Measurements from ENCODE around the gene HAUS3. TPM values are rescaled to one million over a fixed set of nuclear protein-coding genes. Genes with fewer than 3 reads are reported as not detected.
A peak's percentile ranks its signal among the peaks of the same experiment; 100 is the strongest.

HAUS3 gene
- total and polyA plus RNA-seq, 2 donors, result 14.3 to 26.6 TPM

DNA sequence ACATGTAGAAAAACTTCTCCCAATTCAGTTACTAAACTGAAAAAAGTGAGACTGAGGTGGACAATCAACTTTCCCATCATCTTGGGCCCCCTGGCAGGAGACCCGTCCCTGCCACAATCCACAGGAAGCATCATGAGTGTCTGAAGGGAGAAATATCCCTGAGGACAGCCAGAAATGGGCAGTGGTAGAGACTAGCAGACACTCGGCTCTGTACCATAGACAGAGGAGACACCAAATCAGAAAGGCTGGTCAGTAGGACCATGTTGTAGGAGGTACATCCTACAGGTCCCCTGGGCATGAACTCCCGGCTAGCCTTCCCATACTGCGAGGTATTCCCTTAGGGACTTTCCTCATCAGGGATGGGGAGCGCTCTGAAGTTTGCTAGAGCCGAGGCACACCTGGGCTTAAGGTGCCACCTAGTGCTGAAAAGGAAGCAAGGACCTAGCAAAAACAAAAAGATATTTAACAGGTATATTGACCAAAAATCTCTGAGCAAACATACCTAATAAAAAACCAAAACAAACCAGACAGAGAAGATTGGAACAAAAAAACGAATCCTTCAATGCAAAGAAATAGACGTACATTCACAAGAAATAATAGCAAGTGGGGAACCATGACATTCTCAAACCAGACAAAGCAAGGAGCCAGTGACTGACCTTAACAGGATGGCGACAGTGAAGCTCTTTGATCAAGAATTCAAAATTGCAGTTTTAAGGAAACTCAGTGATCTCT, 55.6 kb downstream of the HAUS3 start:
- no peaks in the 10 kb centered on the region for H3K4me1 ChIP-seq (ENCODE audit: control insufficient read depth in 2 of 2, insufficient read depth in 2 of 2, low read length in 2 of 2)
- peaks cover 0 to 1% of the 10 kb centered on the region in 2 donors for H3K9me3 ChIP-seq (ENCODE audit: control insufficient read depth in 2 of 2, insufficient read depth in 1 of 2, low read length in 1 of 2)
- 77% methylated on average over 9 of the region's 9 CpGs for WGBS
- no peaks in the 10 kb centered on the region for H3K27me3 ChIP-seq (ENCODE audit: control insufficient read depth in 2 of 2, insufficient read depth in 1 of 2, low read length in 1 of 2)
- DNase-seq (ENCODE audit: low read depth in 6 of 9, low spot score in 9 of 9), result peak in 1 of 9 donors; percentile 30
- H3K4me3 ChIP-seq (ENCODE audit: low read length in 2 of 2), result no peak overlapping the region
- no peaks in the 10 kb centered on the region for H3K36me3 ChIP-seq (ENCODE audit: control insufficient read depth in 2 of 2, insufficient read depth in 2 of 2, low read length in 1 of 2)
- no peak overlapping the region for H3K27ac ChIP-seq (ENCODE audit: low read depth in 1 of 2, low read length in 1 of 2)

DNA sequence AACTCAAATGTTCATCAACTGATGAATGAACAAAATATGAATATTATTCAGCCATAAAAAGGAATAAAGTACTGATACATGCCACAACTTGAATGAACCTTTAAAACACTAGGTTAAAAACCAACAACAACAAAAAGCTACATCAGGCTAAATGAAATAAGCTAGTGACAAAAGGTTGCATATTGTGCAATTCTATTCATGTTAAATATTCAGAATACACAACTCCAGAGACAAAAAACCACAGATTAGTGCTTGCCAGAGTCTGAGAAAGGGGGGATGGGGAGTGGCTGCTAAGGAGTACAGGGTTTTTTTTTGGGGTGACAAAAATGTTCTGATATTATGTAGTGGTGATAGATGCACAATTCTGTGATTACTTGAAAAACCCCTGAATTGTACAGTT, 58.5 kb downstream of the HAUS3 start:
- H3K27ac ChIP-seq (ENCODE audit: low read depth in 1 of 2, low read length in 1 of 2), result no peak overlapping the region
- no peak for DNase-seq (ENCODE audit: low read depth in 6 of 9, low spot score in 9 of 9)
- H3K4me3 ChIP-seq (ENCODE audit: low read length in 2 of 2), result no peak overlapping the region
- peaks cover 0 to 1% of the 10 kb centered on the region in 2 donors for H3K9me3 ChIP-seq (ENCODE audit: control insufficient read depth in 2 of 2, insufficient read depth in 1 of 2, low read length in 1 of 2)
- H3K27me3 ChIP-seq (ENCODE audit: control insufficient read depth in 2 of 2, insufficient read depth in 1 of 2, low read length in 1 of 2), result no peaks in the 10 kb centered on the region
- H3K4me1 ChIP-seq (ENCODE audit: control insufficient read depth in 2 of 2, insufficient read depth in 2 of 2, low read length in 2 of 2), result no peaks in the 10 kb centered on the region
- H3K36me3 ChIP-seq (ENCODE audit: control insufficient read depth in 2 of 2, insufficient read depth in 2 of 2, low read length in 1 of 2), result no peaks in the 10 kb centered on the region

DNA sequence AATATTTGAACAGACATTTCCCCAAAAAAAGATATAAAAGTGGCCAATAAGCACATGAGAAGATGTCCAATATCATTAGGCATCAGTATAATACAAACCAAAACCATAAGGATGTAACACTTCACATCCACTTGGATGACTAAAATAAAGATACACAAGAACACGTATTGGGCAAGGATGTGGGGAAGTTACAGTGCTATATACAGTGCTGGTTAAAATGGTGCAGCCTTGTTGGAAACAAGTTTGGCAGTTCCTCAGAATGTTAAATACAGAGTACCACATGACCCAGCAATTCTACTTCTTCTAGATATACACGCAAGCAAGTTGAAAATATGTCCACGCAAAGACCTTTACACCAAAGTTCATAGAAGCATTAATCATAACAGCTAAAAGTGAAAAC, 58.9 kb downstream of the HAUS3 start:
- WGBS, result 98% methylated on average over 3 of the region's 3 CpGs
- Histone ChIP-seq H3K27ac (ENCODE audit: low read depth in 1 of 2, low read length in 1 of 2) (no peak overlapping the region), H3K27me3 (ENCODE audit: control insufficient read depth in 2 of 2, insufficient read depth in 1 of 2, low read length in 1 of 2) (no peaks in the 10 kb centered on the region), H3K4me1 (ENCODE audit: control insufficient read depth in 2 of 2, insufficient read depth in 2 of 2, low read length in 2 of 2) (no peaks in the 10 kb centered on the region), H3K9me3 (ENCODE audit: control insufficient read depth in 2 of 2, insufficient read depth in 1 of 2, low read length in 1 of 2) (peaks cover 0 to 1% of the 10 kb centered on the region in 2 donors), H3K36me3 (ENCODE audit: control insufficient read depth in 2 of 2, insufficient read depth in 2 of 2, low read length in 1 of 2) (no peaks in the 10 kb centered on the region), H3K4me3 (ENCODE audit: low read length in 2 of 2) (no peak overlapping the region)
- DNase-seq (ENCODE audit: low read depth in 6 of 9, low spot score in 9 of 9), result no peak

DNA sequence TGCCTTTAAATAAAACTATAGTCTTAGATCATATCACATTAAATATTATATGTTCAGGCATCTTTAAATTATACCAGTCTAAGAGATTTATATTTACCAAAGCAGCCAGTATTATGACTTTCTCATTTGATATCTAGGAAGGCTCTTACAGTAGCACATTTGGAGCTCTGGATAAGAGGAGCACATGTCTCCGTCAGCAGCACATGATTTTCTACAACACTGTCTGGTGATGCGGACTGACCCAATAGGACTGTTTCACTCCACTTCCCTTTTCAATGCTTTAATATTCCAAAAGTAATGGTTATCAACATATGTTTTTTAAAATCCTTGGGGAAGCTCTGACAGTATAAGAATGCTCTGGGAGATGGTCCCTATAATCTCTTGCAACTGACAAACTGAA, 61.5 kb downstream of the HAUS3 start:
- H3K27ac ChIP-seq (ENCODE audit: low read depth in 1 of 2, low read length in 1 of 2), result no peak overlapping the region
- 97% methylated on average over 2 of the region's 2 CpGs for WGBS
- DNase-seq (ENCODE audit: low read depth in 6 of 9, low spot score in 9 of 9), result no peak
- H3K4me1 ChIP-seq (ENCODE audit: control insufficient read depth in 2 of 2, insufficient read depth in 2 of 2, low read length in 2 of 2), result peaks cover 0 to 6% of the 10 kb centered on the region in 2 donors
- peaks cover 0 to 2% of the 10 kb centered on the region in 2 donors for H3K27me3 ChIP-seq (ENCODE audit: control insufficient read depth in 2 of 2, insufficient read depth in 1 of 2, low read length in 1 of 2)
- no peaks in the 10 kb centered on the region for H3K36me3 ChIP-seq (ENCODE audit: control insufficient read depth in 2 of 2, insufficient read depth in 2 of 2, low read length in 1 of 2)
- no peaks in the 10 kb centered on the region for H3K9me3 ChIP-seq (ENCODE audit: control insufficient read depth in 2 of 2, insufficient read depth in 1 of 2, low read length in 1 of 2)
- H3K4me3 ChIP-seq (ENCODE audit: low read length in 2 of 2), result no peak overlapping the region

DNA sequence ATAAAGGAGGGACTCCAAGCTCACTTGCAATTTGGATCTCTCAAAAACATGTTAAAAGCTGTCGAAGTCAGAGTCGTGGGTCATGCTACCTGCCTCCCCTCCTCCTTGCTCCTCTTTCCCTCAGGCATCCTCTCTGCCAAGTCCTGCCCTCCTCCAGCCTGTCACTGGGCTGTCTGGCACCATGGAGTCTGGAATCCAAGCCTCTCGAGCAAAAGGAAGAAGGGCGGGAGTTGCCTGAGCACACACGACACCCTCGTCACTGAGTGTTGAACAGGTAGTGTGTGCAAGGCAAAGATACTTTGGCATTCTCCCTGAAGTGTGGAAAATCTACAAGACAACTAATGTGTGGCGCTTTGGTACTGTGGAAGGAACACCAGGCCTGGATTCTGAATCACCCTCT, 62.2 kb downstream of the HAUS3 start:
- 90% methylated on average over 7 of the region's 7 CpGs for WGBS
- Histone ChIP-seq H3K9me3 (ENCODE audit: control insufficient read depth in 2 of 2, insufficient read depth in 1 of 2, low read length in 1 of 2) (no peaks in the 10 kb centered on the region), H3K36me3 (ENCODE audit: control insufficient read depth in 2 of 2, insufficient read depth in 2 of 2, low read length in 1 of 2) (no peaks in the 10 kb centered on the region), H3K4me1 (ENCODE audit: control insufficient read depth in 2 of 2, insufficient read depth in 2 of 2, low read length in 2 of 2) (peaks cover 0 to 6% of the 10 kb centered on the region in 2 donors), H3K4me3 (ENCODE audit: low read length in 2 of 2) (no peak overlapping the region), H3K27me3 (ENCODE audit: control insufficient read depth in 2 of 2, insufficient read depth in 1 of 2, low read length in 1 of 2) (peaks cover 0 to 2% of the 10 kb centered on the region in 2 donors), H3K27ac (ENCODE audit: low read depth in 1 of 2, low read length in 1 of 2) (no peak overlapping the region)
- DNase-seq (ENCODE audit: low read depth in 6 of 9, low spot score in 9 of 9), result no peak

DNA sequence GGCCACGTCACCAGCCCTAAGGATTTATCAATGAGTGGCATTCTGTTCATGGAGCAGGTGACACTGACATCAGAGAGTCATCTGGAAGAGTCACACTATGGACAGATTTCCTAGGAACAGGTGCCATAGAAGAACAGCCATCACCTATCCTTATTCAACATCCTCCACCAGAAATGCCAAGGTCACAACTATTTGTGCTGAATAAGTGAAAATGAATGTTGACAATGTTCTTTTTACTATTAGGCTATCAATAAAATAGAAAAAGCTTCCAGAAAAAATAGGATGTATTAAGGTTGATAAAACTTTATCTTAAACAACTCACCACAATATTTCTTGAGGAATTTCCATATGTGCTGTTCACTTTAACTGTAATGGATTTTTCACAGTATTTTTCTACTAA, 62.9 kb downstream of the HAUS3 start:
- Histone ChIP-seq H3K4me1 (ENCODE audit: control insufficient read depth in 2 of 2, insufficient read depth in 2 of 2, low read length in 2 of 2) (peaks cover 0 to 10% of the 10 kb centered on the region in 2 donors), H3K27me3 (ENCODE audit: control insufficient read depth in 2 of 2, insufficient read depth in 1 of 2, low read length in 1 of 2) (peaks cover 0 to 2% of the 10 kb centered on the region in 2 donors), H3K4me3 (ENCODE audit: low read length in 2 of 2) (no peak overlapping the region), H3K9me3 (ENCODE audit: control insufficient read depth in 2 of 2, insufficient read depth in 1 of 2, low read length in 1 of 2) (no peaks in the 10 kb centered on the region), H3K27ac (ENCODE audit: low read depth in 1 of 2, low read length in 1 of 2) (no peak overlapping the region), H3K36me3 (ENCODE audit: control insufficient read depth in 2 of 2, insufficient read depth in 2 of 2, low read length in 1 of 2) (no peaks in the 10 kb centered on the region)
- no peak for DNase-seq (ENCODE audit: low read depth in 6 of 9, low spot score in 9 of 9)
- WGBS, result 93% methylated on average over 1 of the region's 1 CpG

Other genes starting within 250 kb of the HAUS3 start
- 10.9 TPM for gene NELFA, start 233.1 kb downstream of the HAUS3 start, total RNA-seq
- gene NELFA, start 233.1 kb downstream of the HAUS3 start, polyA plus RNA-seq, result 37.2 TPM
- 0.09 TPM for gene NAT8L, start 182.8 kb downstream of the HAUS3 start, total RNA-seq
- 0.43 TPM for gene NAT8L, start 182.8 kb downstream of the HAUS3 start, polyA plus RNA-seq
- 1.1 TPM for gene POLN, start within 50 bp of the HAUS3 start, total RNA-seq
- gene POLN, start within 50 bp of the HAUS3 start, polyA plus RNA-seq, result 2.9 TPM
- gene MXD4, start 20.0 kb upstream of the HAUS3 start, total RNA-seq, result 47.5 TPM
- gene MXD4, start 20.0 kb upstream of the HAUS3 start, polyA plus RNA-seq, result 72.7 TPM
- gene ZFYVE28, start 176.5 kb upstream of the HAUS3 start, total RNA-seq, result 2.8 TPM
- gene ZFYVE28, start 176.5 kb upstream of the HAUS3 start, polyA plus RNA-seq, result 7.8 TPM
- gene CFAP99, start 176.8 kb upstream of the HAUS3 start, total RNA-seq, result 0.19 TPM
- 0.18 TPM for gene CFAP99, start 176.8 kb upstream of the HAUS3 start, polyA plus RNA-seq
- gene RNF4, start 227.0 kb upstream of the HAUS3 start, total RNA-seq, result 43.1 TPM
- gene RNF4, start 227.0 kb upstream of the HAUS3 start, polyA plus RNA-seq, result 41.3 TPM